NCI-H526 (cell line): ENCODE results near the gene UGP2.
"Not testable (repeated sequence)": the region's sequence is repeated elsewhere in the genome, so short reads cannot be mapped to it uniquely, and the experiment has no call there.

Source experiments
- DNase-seq, 2 experiments: peaks; one replicate each; lab custom pipeline; 2025; lab: John Stamatoyannopoulos, UW

Gene UGP2

DNA sequence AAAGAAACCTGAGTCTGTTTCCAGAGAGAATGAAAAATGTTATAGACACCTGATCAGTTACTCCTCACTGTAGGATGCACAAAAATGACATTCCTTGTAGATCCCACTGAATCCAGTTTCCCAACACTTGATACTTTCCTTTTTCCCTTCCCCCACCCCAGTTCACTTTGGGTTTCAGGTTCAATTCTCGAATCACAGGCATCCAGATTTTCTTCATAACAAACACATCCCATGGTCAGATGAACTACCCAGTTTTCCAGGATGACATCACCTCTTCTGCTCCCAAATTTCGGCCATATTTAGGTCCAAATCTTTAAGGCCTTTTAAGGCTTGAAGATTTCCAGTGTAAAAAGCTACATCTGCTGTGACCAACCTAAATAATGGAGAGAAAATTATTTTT is 51.5 kb downstream of the UGP2 start:
- DNase-seq, result no peak

DNA sequence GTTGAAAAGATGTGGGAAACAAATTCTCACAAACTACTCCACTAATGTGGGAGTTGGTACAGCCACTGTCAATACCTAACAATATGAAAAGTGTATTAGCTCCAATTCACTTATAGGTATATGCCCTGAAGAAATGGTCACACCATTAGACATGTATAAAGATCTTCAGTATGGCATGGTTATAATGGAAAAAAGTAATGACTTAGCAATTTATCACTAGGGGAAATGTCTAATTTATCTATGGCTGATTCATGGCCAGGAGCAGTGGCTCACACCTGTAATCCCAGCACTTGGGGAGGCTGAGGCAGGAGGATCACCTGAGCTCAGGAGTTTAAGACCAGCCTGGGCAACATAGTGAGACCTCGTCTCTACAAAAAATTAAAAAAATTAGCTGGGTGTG is 52.5 kb downstream of the UGP2 start:
- no peak for DNase-seq

DNA sequence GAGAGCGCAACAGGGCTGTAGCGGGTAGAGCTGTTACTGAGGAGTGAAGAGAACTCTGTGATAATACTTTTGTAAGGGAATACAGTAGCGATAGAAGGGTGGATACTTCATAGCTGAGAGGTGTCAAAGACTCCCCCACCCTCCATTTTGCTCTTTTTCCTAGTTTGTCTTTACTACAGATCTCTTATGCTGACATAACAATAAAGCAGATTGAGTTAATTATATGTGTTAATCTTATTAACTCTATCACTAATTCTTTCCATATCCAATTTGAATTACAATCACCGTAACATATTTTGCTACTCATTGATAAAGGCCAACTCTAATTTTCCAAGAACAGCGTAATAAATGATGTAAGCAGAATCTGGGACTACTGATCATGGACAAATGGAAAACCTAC is 57.1 kb downstream of the UGP2 start:
- no peak for DNase-seq

DNA sequence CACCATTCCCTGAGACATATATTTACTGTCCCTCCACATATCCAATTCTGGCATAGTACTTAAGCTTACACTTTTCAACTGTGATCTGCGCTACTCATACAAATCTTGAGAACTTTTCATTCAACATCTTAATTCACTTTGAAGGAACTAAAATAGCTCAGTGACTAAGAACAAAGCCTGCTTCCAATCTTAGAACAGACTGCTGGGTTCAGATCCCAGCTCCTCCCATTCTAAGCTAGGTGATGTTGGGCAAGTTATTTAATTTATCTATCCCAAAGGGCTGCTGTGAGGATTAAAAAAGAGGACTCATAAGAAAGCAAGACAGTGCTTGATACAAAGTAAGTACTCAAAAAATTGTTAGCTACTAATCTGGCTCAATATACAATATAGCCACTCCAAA is 57.9 kb downstream of the UGP2 start:
- no peak for DNase-seq

DNA sequence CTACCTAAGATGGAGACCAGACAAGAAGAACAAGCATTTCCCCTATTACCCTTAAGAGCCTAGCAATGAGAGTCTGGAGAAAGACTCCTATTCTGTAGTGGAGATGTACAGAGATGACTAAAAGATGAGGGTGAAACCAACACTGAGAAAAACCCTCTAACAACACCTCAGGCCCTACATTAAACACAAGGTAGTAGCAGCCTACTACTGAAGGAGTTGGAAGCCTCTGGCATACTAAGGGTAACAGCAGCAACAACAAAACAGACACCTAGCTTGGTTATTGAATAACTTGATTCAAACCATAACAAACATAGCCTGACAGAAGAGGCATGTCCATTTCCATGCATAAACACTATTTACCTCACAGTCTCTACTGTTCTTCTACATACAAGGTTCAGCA is 60.5 kb downstream of the UGP2 start:
- no peak for DNase-seq

DNA sequence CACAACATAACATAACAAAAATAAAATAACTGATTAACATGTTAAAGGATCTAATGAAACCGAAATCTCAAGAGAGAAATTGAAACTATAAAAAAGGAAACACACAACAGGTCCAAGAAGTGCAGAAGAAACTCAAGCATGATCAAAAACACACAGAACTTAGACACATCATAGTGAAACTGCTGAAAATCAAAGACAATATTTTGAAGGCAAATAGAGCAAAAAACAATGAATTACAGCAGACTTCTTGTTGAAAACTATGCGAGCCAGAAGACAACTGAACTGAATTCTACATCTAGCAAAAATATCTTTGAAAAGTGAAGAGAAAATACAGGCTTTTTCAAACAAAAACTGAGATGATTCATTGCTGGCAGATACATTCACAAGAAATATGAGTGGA is 61.3 kb downstream of the UGP2 start:
- DNase-seq, result no peak

DNA sequence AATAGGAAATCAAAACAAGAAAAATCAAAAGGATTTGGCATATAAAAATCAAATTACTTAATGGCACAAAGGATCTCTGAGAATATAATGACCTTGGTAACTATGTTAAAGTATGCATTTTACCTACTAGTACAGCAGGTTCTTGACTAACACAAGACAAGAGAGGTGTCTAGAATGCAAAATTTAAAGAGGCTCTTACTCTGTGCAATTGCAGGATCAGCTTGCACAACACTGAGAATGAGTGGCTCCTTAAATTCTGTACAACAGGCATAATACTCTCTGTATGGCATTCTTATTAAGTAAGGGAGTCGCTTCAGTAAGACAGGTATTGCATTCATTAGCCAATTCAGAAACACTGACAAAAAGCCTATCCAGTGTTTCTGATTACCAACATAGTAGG is 72.6 kb downstream of the UGP2 start:
- DNase-seq, result no peak

DNA sequence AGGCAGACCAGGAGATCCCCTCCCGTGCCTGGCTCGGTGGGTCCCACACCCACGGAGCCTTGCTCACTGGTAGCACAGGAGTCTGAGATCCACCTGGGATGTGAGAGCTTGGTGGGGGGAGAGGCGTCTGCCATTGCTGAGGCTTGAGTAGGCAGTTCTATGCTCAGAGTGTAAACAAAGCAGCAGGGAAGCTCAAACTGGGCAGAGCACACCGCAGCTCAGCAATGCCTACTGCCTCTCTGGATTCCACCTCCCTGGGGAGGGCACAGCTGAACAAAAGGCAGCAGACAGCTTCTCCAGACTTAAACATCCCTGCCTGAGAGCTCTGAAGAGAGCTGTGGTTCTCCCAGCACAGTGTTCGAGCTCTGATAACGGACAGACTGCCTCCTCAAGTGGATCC is 85.1 kb downstream of the UGP2 start:
- DNase-seq, result no peak

DNA sequence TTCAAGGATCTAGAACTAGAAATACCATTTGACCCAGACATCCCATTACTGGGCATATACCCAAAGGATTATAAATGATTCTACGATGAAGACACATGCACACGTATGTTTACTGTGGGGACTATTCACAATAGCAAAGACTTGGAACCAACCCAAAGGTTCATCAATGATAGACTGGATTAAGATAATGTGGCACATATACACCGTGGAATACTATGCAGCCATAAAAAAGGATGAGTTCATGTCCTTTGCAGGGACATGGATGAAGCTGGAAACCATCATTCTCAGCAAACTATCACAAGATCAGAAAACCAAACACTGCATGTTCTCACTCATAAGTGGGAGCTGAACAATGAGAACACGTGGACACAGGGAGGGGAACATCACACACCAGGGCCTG is 90.4 kb downstream of the UGP2 start:
- not testable (repeated sequence) for DNase-seq
